ENCODE results near the gene SYNPO2L. TPM values are rescaled to one million over a fixed set of nuclear protein-coding genes. Genes with fewer than 3 reads are reported as not detected.
"Not testable (repeated sequence)": the region's sequence is repeated elsewhere in the genome, so short reads cannot be mapped to it uniquely, and the experiment has no call there.

SYNPO2L gene
- total RNA-seq, 1 donor from 2014 or later, result 0.03 TPM

- H3K9me3 Mint-ChIP-seq; H3K27me3 Mint-ChIP-seq (ENCODE audit: insufficient read depth); H3K4me1 Mint-ChIP-seq (ENCODE audit: low read depth); H3K36me3 Mint-ChIP-seq (ENCODE audit: low read depth); H3K27ac Mint-ChIP-seq; intact Hi-C loops (cut with micrococcal nuclease); DNase-seq (ENCODE audit: low spot score); H3K4me3 Mint-ChIP-seq: not testable (repeated sequence)
Measured at GRCh38 chr10:73664156-73665040, 8.6 kb upstream of the SYNPO2L start.

- H3K27me3 Mint-ChIP-seq (ENCODE audit: insufficient read depth); H3K27ac Mint-ChIP-seq; H3K4me3 Mint-ChIP-seq; H3K9me3 Mint-ChIP-seq; intact Hi-C loops (cut with micrococcal nuclease); H3K36me3 Mint-ChIP-seq (ENCODE audit: low read depth); H3K4me1 Mint-ChIP-seq (ENCODE audit: low read depth); DNase-seq (ENCODE audit: low spot score): not testable (repeated sequence)
Measured at GRCh38 chr10:73663621-73664020, 7.8 kb upstream of the SYNPO2L start.

- H3K27ac Mint-ChIP-seq; H3K4me1 Mint-ChIP-seq (ENCODE audit: low read depth); intact Hi-C loops (cut with micrococcal nuclease); DNase-seq (ENCODE audit: low spot score); H3K27me3 Mint-ChIP-seq (ENCODE audit: insufficient read depth); H3K36me3 Mint-ChIP-seq (ENCODE audit: low read depth); H3K4me3 Mint-ChIP-seq; H3K9me3 Mint-ChIP-seq: not testable (repeated sequence)
Measured at GRCh38 chr10:73662705-73663104, 6.9 kb upstream of the SYNPO2L start.

GRCh38 chr10:73655257-73655989 is 406 bp downstream of the SYNPO2L start:
- intact Hi-C loops (cut with micrococcal nuclease), result no loop called here
- no peak overlapping the region for H3K27ac Mint-ChIP-seq
- H3K27me3 Mint-ChIP-seq (ENCODE audit: insufficient read depth), result no peaks in the 10 kb centered on the region
- H3K4me1 Mint-ChIP-seq (ENCODE audit: low read depth), result no peaks in the 10 kb centered on the region
- no peak overlapping the region for H3K4me3 Mint-ChIP-seq
- DNase-seq (ENCODE audit: low spot score), result no peak
- H3K9me3 Mint-ChIP-seq, result no peaks in the 10 kb centered on the region
- no peaks in the 10 kb centered on the region for H3K36me3 Mint-ChIP-seq (ENCODE audit: low read depth)

GRCh38 chr10:73653701-73654100 is 2.1 kb downstream of the SYNPO2L start:
- intact Hi-C loops (cut with micrococcal nuclease), result no loop called here
- peaks cover 2% of the 10 kb centered on the region for H3K27me3 Mint-ChIP-seq (ENCODE audit: insufficient read depth)

GRCh38 chr10:73653195-73653594 is 2.6 kb downstream of the SYNPO2L start:
- Mint-ChIP-seq H3K27ac (no peak overlapping the region), H3K27me3 (ENCODE audit: insufficient read depth) (peaks cover 2% of the 10 kb centered on the region), H3K4me1 (ENCODE audit: low read depth) (no peaks in the 10 kb centered on the region), H3K36me3 (ENCODE audit: low read depth) (no peaks in the 10 kb centered on the region), H3K9me3 (no peaks in the 10 kb centered on the region), H3K4me3 (no peak overlapping the region)
- intact Hi-C loops (cut with micrococcal nuclease), result no loop called here
- no peak for DNase-seq (ENCODE audit: low spot score)

More at GRCh38 chr10:73653701-73654100, 2.1 kb downstream of the SYNPO2L start:
- H3K36me3 Mint-ChIP-seq (ENCODE audit: low read depth), result no peaks in the 10 kb centered on the region
- no peak overlapping the region for H3K27ac Mint-ChIP-seq
- no peak overlapping the region for H3K4me3 Mint-ChIP-seq
- no peaks in the 10 kb centered on the region for H3K9me3 Mint-ChIP-seq
- H3K4me1 Mint-ChIP-seq (ENCODE audit: low read depth), result no peaks in the 10 kb centered on the region
- DNase-seq (ENCODE audit: low spot score), result no peak

- DNase-seq (ENCODE audit: low spot score), result no peak
- no peak overlapping the region for H3K27ac Mint-ChIP-seq
- H3K4me3 Mint-ChIP-seq, result no peak overlapping the region
- intact Hi-C loops (cut with micrococcal nuclease), result no loop called here
- H3K4me1 Mint-ChIP-seq (ENCODE audit: low read depth), result no peaks in the 10 kb centered on the region
- H3K36me3 Mint-ChIP-seq (ENCODE audit: low read depth), result no peaks in the 10 kb centered on the region
- H3K27me3 Mint-ChIP-seq (ENCODE audit: insufficient read depth), result peaks cover 7% of the 10 kb centered on the region
- no peaks in the 10 kb centered on the region for H3K9me3 Mint-ChIP-seq
Measured at GRCh38 chr10:73650537-73651331, 5.1 kb downstream of the SYNPO2L start.

- Mint-ChIP-seq H3K4me3 (no peak overlapping the region), H3K4me1 (ENCODE audit: low read depth) (peaks cover 6% of the 10 kb centered on the region), H3K27ac (no peak overlapping the region), H3K9me3 (no peaks in the 10 kb centered on the region), H3K27me3 (ENCODE audit: insufficient read depth) (peaks cover 7% of the 10 kb centered on the region), H3K36me3 (ENCODE audit: low read depth) (no peaks in the 10 kb centered on the region)
- intact Hi-C loops (cut with micrococcal nuclease), result no loop called here
- DNase-seq (ENCODE audit: low spot score), result no peak
Measured at GRCh38 chr10:73649876-73650536, 5.8 kb downstream of the SYNPO2L start.

- Mint-ChIP-seq H3K27ac (no peak overlapping the region), H3K27me3 (ENCODE audit: insufficient read depth) (peaks cover 12% of the 10 kb centered on the region), H3K4me3 (no peak overlapping the region), H3K4me1 (ENCODE audit: low read depth) (peaks cover 14% of the 10 kb centered on the region), H3K36me3 (ENCODE audit: low read depth) (no peaks in the 10 kb centered on the region), H3K9me3 (no peaks in the 10 kb centered on the region)
- no peak for DNase-seq (ENCODE audit: low spot score)
- intact Hi-C loops (cut with micrococcal nuclease), result no loop called here
Measured at GRCh38 chr10:73648975-73649829, 6.6 kb downstream of the SYNPO2L start.

- H3K4me3 Mint-ChIP-seq, result peak overlapping the region; percentile 41
- DNase-seq (ENCODE audit: low spot score), result no peak
- intact Hi-C loops (cut with micrococcal nuclease), result no loop called here
- H3K27ac Mint-ChIP-seq, result no peak overlapping the region
- H3K9me3 Mint-ChIP-seq, result no peaks in the 10 kb centered on the region
- H3K4me1 Mint-ChIP-seq (ENCODE audit: low read depth), result peaks cover 23% of the 10 kb centered on the region
- H3K27me3 Mint-ChIP-seq (ENCODE audit: insufficient read depth), result peaks cover 12% of the 10 kb centered on the region
- no peaks in the 10 kb centered on the region for H3K36me3 Mint-ChIP-seq (ENCODE audit: low read depth)
Measured at GRCh38 chr10:73647875-73648651, 7.8 kb downstream of the SYNPO2L start.

GRCh38 chr10:73647211-73647874 is 8.5 kb downstream of the SYNPO2L start:
- Mint-ChIP-seq H3K27me3 (ENCODE audit: insufficient read depth) (peaks cover 12% of the 10 kb centered on the region), H3K27ac (no peak overlapping the region), H3K4me1 (ENCODE audit: low read depth) (peaks cover 23% of the 10 kb centered on the region), H3K4me3 (peak overlapping the region; percentile 41), H3K9me3 (no peaks in the 10 kb centered on the region), H3K36me3 (ENCODE audit: low read depth) (no peaks in the 10 kb centered on the region)
- DNase-seq (ENCODE audit: low spot score), result no peak
- intact Hi-C loops (cut with micrococcal nuclease), result no loop called here
